ENCODE results near the gene MDM4.
"Not testable (repeated sequence)": the region's sequence is repeated elsewhere in the genome, so short reads cannot be mapped to it uniquely, and the experiment has no call there.

Gene MDM4

GRCh38 chr1:204517382-204517781, 1.2 kb downstream of the MDM4 start:
- H3K4me3 Mint-ChIP-seq; H3K27ac Mint-ChIP-seq; H3K27me3 Mint-ChIP-seq; H3K9me3 Mint-ChIP-seq; intact Hi-C loops (cut with micrococcal nuclease): not testable (repeated sequence)
- H3K36me3 Mint-ChIP-seq (ENCODE audit: low read depth): peaks cover 37% of the 10 kb centered on the region
- peaks cover 70% of the 10 kb centered on the region for H3K4me1 Mint-ChIP-seq (ENCODE audit: low read depth)

- Mint-ChIP-seq H3K9me3 (peaks cover 10% of the 10 kb centered on the region), H3K4me3 (no peak overlapping the region), H3K4me1 (ENCODE audit: low read depth) (peaks cover 56% of the 10 kb centered on the region), H3K27me3 (no peaks in the 10 kb centered on the region), H3K27ac (peak overlapping the region; percentile 24), H3K36me3 (ENCODE audit: low read depth) (peaks cover 71% of the 10 kb centered on the region)
- intact Hi-C loops (cut with micrococcal nuclease): no loop called here
Observed at GRCh38 chr1:204520834-204521709, 4.9 kb downstream of the MDM4 start.

- H3K4me3 Mint-ChIP-seq; H3K9me3 Mint-ChIP-seq; intact Hi-C loops (cut with micrococcal nuclease); H3K27ac Mint-ChIP-seq; H3K27me3 Mint-ChIP-seq: not testable (repeated sequence)
- Mint-ChIP-seq H3K36me3 (ENCODE audit: low read depth) (peaks cover 80% of the 10 kb centered on the region), H3K4me1 (ENCODE audit: low read depth) (peaks cover 56% of the 10 kb centered on the region)
Observed at GRCh38 chr1:204521941-204522521, 5.8 kb downstream of the MDM4 start.

- H3K9me3 Mint-ChIP-seq: peaks cover 10% of the 10 kb centered on the region
- H3K27ac Mint-ChIP-seq: peak overlapping the region; percentile 34
- intact Hi-C loops (cut with micrococcal nuclease): no loop called here
- no peak overlapping the region for H3K4me3 Mint-ChIP-seq
- H3K27me3 Mint-ChIP-seq: no peaks in the 10 kb centered on the region
- H3K4me1 Mint-ChIP-seq (ENCODE audit: low read depth): peaks cover 47% of the 10 kb centered on the region
- H3K36me3 Mint-ChIP-seq (ENCODE audit: low read depth): peaks cover 84% of the 10 kb centered on the region
Observed at GRCh38 chr1:204523605-204524215, 7.5 kb downstream of the MDM4 start.

GRCh38 chr1:204524986-204525385, 8.8 kb downstream of the MDM4 start:
- Mint-ChIP-seq H3K9me3 (peaks cover 10% of the 10 kb centered on the region), H3K4me1 (ENCODE audit: low read depth) (peaks cover 37% of the 10 kb centered on the region), H3K4me3 (no peak overlapping the region), H3K27ac (no peak overlapping the region), H3K27me3 (no peaks in the 10 kb centered on the region), H3K36me3 (ENCODE audit: low read depth) (peaks cover 84% of the 10 kb centered on the region)
- intact Hi-C loops (cut with micrococcal nuclease): no loop called here

- intact Hi-C loops (cut with micrococcal nuclease): no loop called here
- Mint-ChIP-seq H3K4me1 (ENCODE audit: low read depth) (peaks cover 21% of the 10 kb centered on the region), H3K27me3 (no peaks in the 10 kb centered on the region), H3K27ac (no peak overlapping the region), H3K9me3 (peaks cover 10% of the 10 kb centered on the region), H3K36me3 (ENCODE audit: low read depth) (peaks cover 96% of the 10 kb centered on the region), H3K4me3 (no peak overlapping the region)
Observed at GRCh38 chr1:204528241-204528640, 12.0 kb downstream of the MDM4 start.

GRCh38 chr1:204528677-204529076, 12.5 kb downstream of the MDM4 start:
- no peak overlapping the region for H3K4me3 Mint-ChIP-seq
- peaks cover 96% of the 10 kb centered on the region for H3K36me3 Mint-ChIP-seq (ENCODE audit: low read depth)
- no peaks in the 10 kb centered on the region for H3K27me3 Mint-ChIP-seq
- no peak overlapping the region for H3K27ac Mint-ChIP-seq
- H3K9me3 Mint-ChIP-seq: peaks cover 6% of the 10 kb centered on the region
- peaks cover 20% of the 10 kb centered on the region for H3K4me1 Mint-ChIP-seq (ENCODE audit: low read depth)
- intact Hi-C loops (cut with micrococcal nuclease): no loop called here

- no peak overlapping the region for H3K27ac Mint-ChIP-seq
- no peaks in the 10 kb centered on the region for H3K27me3 Mint-ChIP-seq
- H3K36me3 Mint-ChIP-seq (ENCODE audit: low read depth): peaks cover 98% of the 10 kb centered on the region
- H3K9me3 Mint-ChIP-seq: no peaks in the 10 kb centered on the region
- no peak overlapping the region for H3K4me3 Mint-ChIP-seq
- intact Hi-C loops (cut with micrococcal nuclease): no loop called here
- peaks cover 16% of the 10 kb centered on the region for H3K4me1 Mint-ChIP-seq (ENCODE audit: low read depth)
Observed at GRCh38 chr1:204529371-204529895, 13.2 kb downstream of the MDM4 start.

- Mint-ChIP-seq H3K4me1 (ENCODE audit: low read depth) (peaks cover 16% of the 10 kb centered on the region), H3K9me3 (no peaks in the 10 kb centered on the region), H3K27me3 (no peaks in the 10 kb centered on the region), H3K36me3 (ENCODE audit: low read depth) (peaks cover 100% of the 10 kb centered on the region), H3K27ac (peak overlapping the region; percentile 27), H3K4me3 (no peak overlapping the region)
- intact Hi-C loops (cut with micrococcal nuclease): no loop called here
Observed at GRCh38 chr1:204530932-204531331, 14.7 kb downstream of the MDM4 start.

GRCh38 chr1:204532832-204533231, 16.6 kb downstream of the MDM4 start:
- H3K36me3 Mint-ChIP-seq (ENCODE audit: low read depth): peaks cover 100% of the 10 kb centered on the region
- H3K27me3 Mint-ChIP-seq: no peaks in the 10 kb centered on the region
- H3K27ac Mint-ChIP-seq: no peak overlapping the region
- no peak overlapping the region for H3K4me3 Mint-ChIP-seq
- H3K4me1 Mint-ChIP-seq (ENCODE audit: low read depth): peaks cover 16% of the 10 kb centered on the region
- intact Hi-C loops (cut with micrococcal nuclease): no loop called here
- H3K9me3 Mint-ChIP-seq: no peaks in the 10 kb centered on the region

GRCh38 chr1:204541626-204542025, 25.4 kb downstream of the MDM4 start:
- H3K4me1 Mint-ChIP-seq (ENCODE audit: low read depth): peaks cover 7% of the 10 kb centered on the region
- H3K27me3 Mint-ChIP-seq: no peaks in the 10 kb centered on the region
- no peak overlapping the region for H3K4me3 Mint-ChIP-seq
- intact Hi-C loops (cut with micrococcal nuclease): no loop called here
- H3K36me3 Mint-ChIP-seq (ENCODE audit: low read depth): peaks cover 97% of the 10 kb centered on the region
- no peaks in the 10 kb centered on the region for H3K9me3 Mint-ChIP-seq
- no peak overlapping the region for H3K27ac Mint-ChIP-seq

GRCh38 chr1:204544321-204544720, 28.1 kb downstream of the MDM4 start:
- Mint-ChIP-seq H3K4me1 (ENCODE audit: low read depth) (peaks cover 7% of the 10 kb centered on the region), H3K9me3 (no peaks in the 10 kb centered on the region), H3K27me3 (no peaks in the 10 kb centered on the region), H3K27ac (no peak overlapping the region), H3K36me3 (ENCODE audit: low read depth) (peaks cover 97% of the 10 kb centered on the region), H3K4me3 (no peak overlapping the region)
- intact Hi-C loops (cut with micrococcal nuclease): no loop called here

GRCh38 chr1:204545202-204545601, 29.0 kb downstream of the MDM4 start:
- peaks cover 7% of the 10 kb centered on the region for H3K4me1 Mint-ChIP-seq (ENCODE audit: low read depth)
- no peak overlapping the region for H3K4me3 Mint-ChIP-seq
- H3K27me3 Mint-ChIP-seq: no peaks in the 10 kb centered on the region
- no peak overlapping the region for H3K27ac Mint-ChIP-seq
- no peaks in the 10 kb centered on the region for H3K9me3 Mint-ChIP-seq
- intact Hi-C loops (cut with micrococcal nuclease): no loop called here
- H3K36me3 Mint-ChIP-seq (ENCODE audit: low read depth): peaks cover 97% of the 10 kb centered on the region

GRCh38 chr1:204545881-204546280, 29.7 kb downstream of the MDM4 start:
- Mint-ChIP-seq H3K27me3 (no peaks in the 10 kb centered on the region), H3K4me3 (no peak overlapping the region), H3K9me3 (no peaks in the 10 kb centered on the region), H3K4me1 (ENCODE audit: low read depth) (peaks cover 7% of the 10 kb centered on the region), H3K36me3 (ENCODE audit: low read depth) (peaks cover 97% of the 10 kb centered on the region), H3K27ac (no peak overlapping the region)
- intact Hi-C loops (cut with micrococcal nuclease): no loop called here
